H1 (cell line): ENCODE results near the gene FBXW5. TPM values are rescaled to one million over a fixed set of nuclear protein-coding genes. Genes with fewer than 3 reads are reported as not detected.

ENCODE experiments used
- CHD2 ChIP-seq: IDR thresholded peaks from 2 replicates; pipeline ENCODE4 v1.6.1; 2012; ENCODE audit warnings: low read length, improper control_type of control experiment
- CREB1 ChIP-seq: IDR thresholded peaks from 2 replicates; pipeline ENCODE4 v1.6.1; 2012; ENCODE audit warnings: inconsistent platforms
- FOSL1 ChIP-seq: IDR thresholded peaks from 2 replicates; pipeline ENCODE4 v1.6.1; 2011; ENCODE audit warnings: mild to moderate bottlenecking, low read depth, low read length, moderate library complexity; ENCODE audit not compliant: insufficient read depth
- KDM5A ChIP-seq: fragments of 200-600 bp; IDR thresholded peaks from 2 replicates; pipeline ENCODE4 v1.7.1; 2012; ENCODE audit warnings: mild to moderate bottlenecking, low read length, inconsistent platforms, mixed read lengths
- MAFK ChIP-seq: IDR thresholded peaks from 2 replicates; pipeline ENCODE4 v1.6.1; 2012; ENCODE audit warnings: low read depth, mild to moderate bottlenecking, improper control_type of control experiment, low read length
- NANOG ChIP-seq: IDR thresholded peaks from 2 replicates; pipeline ENCODE4 v1.6.1; 2011; ENCODE audit warnings: low read length, low read depth, mild to moderate bottlenecking, inconsistent platforms; ENCODE audit not compliant: insufficient read depth, poor library complexity, severe bottlenecking
- TEAD4 ChIP-seq: IDR thresholded peaks from 2 replicates; pipeline ENCODE4 v1.6.1; 2012; ENCODE audit warnings: low read depth, low read length, inconsistent platforms, mixed read lengths
- polyA plus RNA-seq, 7 experiments: library from polyadenylated mRNA; depleted of rRNA in 3 of 7; stranded (reverse) in 5 of 7; unstranded in 2 of 7; fragments of >200 nt in 5 of 7; fragments of 200-250 nt in 2 of 7; gene quantifications; 1 replicate in 5 of 7; 2 replicates in 1 of 7; 4 replicates in 1 of 7; pipeline versions ENCODE4 v1.2.1 to v1.2.3, GENCODE V29; 2011 to 2013; ENCODE audit warnings: missing spikeins in 2 of 7, mixed read lengths in 2 of 7
- total RNA-seq: library from RNA; stranded (reverse); fragmentation: NEBNext Ultra II Directional; extraction: Animal tissue kit (Norgen Biotek cat#: 25700); gene quantifications from 2 replicates; pipeline ENCODE4 v1.2.1, GENCODE V29; 2021

FBXW5 gene
- total and polyA plus RNA-seq, 2 of the 8 experiments (the other 6 are each of a cell fraction or from before 2014, with no cell fraction given): 49.0 to 71.0 TPM

GRCh38 chr9:136961279-136962065 is 16.9 kb upstream of the FBXW5 start (continued):
- TF ChIP-seq CHD2: no peak
- no peak for TF ChIP-seq FOSL1
- no peak for TF ChIP-seq CREB1
- TF ChIP-seq KDM5A: no peak
- TF ChIP-seq MAFK: no peak
- no peak for TF ChIP-seq TEAD4
- no peak for TF ChIP-seq NANOG
